Gastrocnemius medialis (tissue), 4 donors: Measurements from ENCODE around the gene CST6.

Experiments used
- CTCF ChIP-seq, 5 experiments: fragments of 450-650 bp in 3 of 5; fragments of 200-600 bp in 2 of 5; sonication (generic) in 2 of 5; IDR thresholded peaks in 4 of 5; conservative IDR thresholded peaks in 1 of 5; 1 replicate in 4 of 5; 2 replicates in 1 of 5; pipeline ENCODE4 v1.5.1; 2016 to 2019; ENCODE audit warnings: antibody characterized with exemption in 5 of 5, mild to moderate bottlenecking in 3 of 5, moderate library complexity in 3 of 5
- POLR2A ChIP-seq, 2 donors: fragments of 450-650 bp; IDR thresholded peaks; one replicate each; pipeline ENCODE4 v1.6.1; 2017; ENCODE audit warnings: antibody characterized with exemption in 2 of 2, mild to moderate bottlenecking in 2 of 2, moderate library complexity in 2 of 2

GRCh38 chr11:65976216-65977176 is 35.3 kb upstream of the CST6 start:
- no peak for TF ChIP-seq CTCF (IDR thresholded peaks at IDR 0.05 in 4 of 5, conservative IDR thresholded peaks at IDR 0.05 in 1 of 5)
- no peak for TF ChIP-seq POLR2A (IDR thresholded peaks at IDR 0.05)
